Stimulated activated CD4-positive, alpha-beta T cell treated with anti-CD3 and anti-CD28 coated beads, Interleukin-4, amount 100 ng/mL, for 1 hour (primary cell): ENCODE results near the gene PCNX2.
"Not testable (repeated sequence)": the region's sequence is repeated elsewhere in the genome, so short reads cannot be mapped to it uniquely, and the experiment has no call there.

Source experiments
- DNase-seq: peaks from one replicate; pipeline ENCODE4 v3.0.0-alpha.2; 2020

Gene PCNX2

GRCh38 chr1:233094269-233094668 is 201.3 kb downstream of the PCNX2 start:
- DNase-seq: no peak

- DNase-seq: no peak
These were observed 204.6 kb downstream of the PCNX2 start for GRCh38 chr1:233090746-233091494.

GRCh38 chr1:233089251-233089650 is 206.3 kb downstream of the PCNX2 start:
- DNase-seq: no peak

GRCh38 chr1:233088613-233089012 is 206.9 kb downstream of the PCNX2 start:
- no peak for DNase-seq

GRCh38 chr1:233086961-233087881 is 208.3 kb downstream of the PCNX2 start:
- no peak for DNase-seq

- DNase-seq: no peak
These were observed 210.0 kb downstream of the PCNX2 start for GRCh38 chr1:233085566-233085965.

- DNase-seq: no peak
These were observed 212.6 kb downstream of the PCNX2 start for GRCh38 chr1:233082778-233083550.

- no peak for DNase-seq
These were observed 213.8 kb downstream of the PCNX2 start for GRCh38 chr1:233081735-233082134.

- not testable (repeated sequence) for DNase-seq
These were observed 214.7 kb downstream of the PCNX2 start for GRCh38 chr1:233080827-233081226.

GRCh38 chr1:233080286-233080685 is 215.2 kb downstream of the PCNX2 start:
- DNase-seq: no peak

- no peak for DNase-seq
These were observed 216.0 kb downstream of the PCNX2 start for GRCh38 chr1:233079574-233079973.

GRCh38 chr1:233078396-233078795 is 217.1 kb downstream of the PCNX2 start:
- no peak for DNase-seq

GRCh38 chr1:233075915-233076295 is 219.6 kb downstream of the PCNX2 start:
- no peak for DNase-seq

GRCh38 chr1:233066087-233066486 is 229.4 kb downstream of the PCNX2 start:
- no peak for DNase-seq

GRCh38 chr1:233065685-233066084 is 229.8 kb downstream of the PCNX2 start:
- DNase-seq: no peak

- no peak for DNase-seq
These were observed 230.5 kb downstream of the PCNX2 start for GRCh38 chr1:233064988-233065387.

- no peak for DNase-seq
These were observed 232.1 kb downstream of the PCNX2 start for GRCh38 chr1:233063462-233063861.

GRCh38 chr1:233061265-233061664 is 234.3 kb downstream of the PCNX2 start:
- DNase-seq: no peak

- DNase-seq: no peak
These were observed 235.0 kb downstream of the PCNX2 start for GRCh38 chr1:233060461-233060994.

GRCh38 chr1:233057836-233058235 is 237.7 kb downstream of the PCNX2 start:
- DNase-seq: no peak

GRCh38 chr1:233055879-233056641 is 239.5 kb downstream of the PCNX2 start:
- no peak for DNase-seq

GRCh38 chr1:233045588-233045987 is 249.9 kb downstream of the PCNX2 start:
- DNase-seq: no peak
